Kidney (tissue), 14 donors: ENCODE measurements around the gene MFN2. TPM values are rescaled to one million over a fixed set of nuclear protein-coding genes. Genes with fewer than 3 reads are reported as not detected.

Experiments used
- DNase-seq, 5 donors: peaks; one replicate each; pipeline ENCODE4 v3.0.0-alpha.2; 2013 to 2020
- FAIRE-seq: peaks from 2 replicates; lab custom pipeline; 2012; peaks lifted over from hg19 to GRCh38; lab: Jason Lieb, UNC
- H3K27ac ChIP-seq, 2 donors: one replicate each; pipeline ENCODE4 v1.7.0; 2013; ENCODE audit warnings: low read depth in 2 of 2, low read length in 2 of 2, inconsistent platforms in 1 of 2
- H3K27me3 ChIP-seq: one replicate; pipeline ENCODE4 v1.7.1; 2013; ENCODE audit warnings: low read length, inconsistent platforms; ENCODE audit not compliant: control insufficient read depth, insufficient read depth
- H3K36me3 ChIP-seq, 3 donors: one replicate each; pipeline versions ENCODE4 v1.7.0 to v1.7.1; 2013; ENCODE audit warnings: low read length in 3 of 3, control low read depth in 1 of 3, inconsistent platforms in 1 of 3; ENCODE audit not compliant: insufficient read depth in 3 of 3, control insufficient read depth in 2 of 3
- H3K4me1 ChIP-seq, 3 donors: one replicate each; pipeline versions ENCODE4 v1.7.0 to v1.7.1; 2013; ENCODE audit warnings: low read length in 3 of 3, inconsistent platforms in 1 of 3, low read depth in 1 of 3; ENCODE audit not compliant: control insufficient read depth in 2 of 3, insufficient read depth in 2 of 3
- H3K4me3 ChIP-seq, 3 donors: one replicate each; pipeline versions ENCODE4 v1.7.0 to v1.8.1; 2013; ENCODE audit warnings: low read length in 3 of 3, control low read depth in 1 of 3, inconsistent platforms in 1 of 3
- H3K9ac ChIP-seq, 3 donors: one replicate each; pipeline versions ENCODE4 v1.7.0 to v1.7.1; 2013; ENCODE audit warnings: low read length in 3 of 3, control low read depth in 1 of 3, inconsistent platforms in 1 of 3
- H3K9me3 ChIP-seq, 3 donors: one replicate each; pipeline versions ENCODE4 v1.7.0 to v1.7.1; 2013; ENCODE audit warnings: low read length in 3 of 3, control low read depth in 1 of 3, inconsistent platforms in 1 of 3; ENCODE audit not compliant: control insufficient read depth in 2 of 3, insufficient read depth in 1 of 3
- CTCF ChIP-seq: IDR thresholded peaks from 3 replicates; pipeline ENCODE4 v1.5.1; 2012; ENCODE audit warnings: mild to moderate bottlenecking, moderate library complexity, borderline replicate concordance; ENCODE audit not compliant: insufficient read depth; ENCODE audit errors: extremely low read depth
- intact Hi-C: fragments of 100-400 bp; cut with DNase I; formaldehyde crosslinking; loops from one replicate; pipeline ENCODE4 v1.11.1; 2022
- polyA plus RNA-seq: library from polyadenylated mRNA; stranded (reverse); fragments of 350-450 nt; fragmentation: Illumina TruSeq; extraction: RNeasy Lipid Tissue Mini Kit (QIAGEN cat#74804); gene quantifications from one replicate; pipeline ENCODE4 v1.2.3, GENCODE V29; 2014; ENCODE audit warnings: low read depth, low replicate concordance; ENCODE audit not compliant: insufficient read depth
- total RNA-seq: library from RNA; stranded (reverse); fragmentation: NEBNext Ultra II Directional; extraction: Animal tissue kit (Norgen Biotek cat#: 25700); gene quantifications from one replicate; pipeline ENCODE4 v1.2.1, GENCODE V29; 2021
- donor health status: control.
- donor health status: control.
- donor health status: control.
- donor health status: control.
- donor health status: control.
- donor health status: DM: yes; HTN: yes; CAD: no.
- donor health status: Normal renal cell carcinoma (clear cell type).

The MFN2 gene
- total and polyA plus RNA-seq, 2 donors from 2014 or later: 41.1 to 77.6 TPM

- Histone ChIP-seq H3K9ac (no peak overlapping the region), H3K36me3 (peaks cover 0 to 7% (median 5%) of the 10 kb centered on the region in 3 donors), H3K4me1 (no peaks in the 10 kb centered on the region), H3K27ac (no peak overlapping the region), H3K27me3 (no peaks in the 10 kb centered on the region), H3K9me3 (no peaks in the 10 kb centered on the region), H3K4me3 (no peak overlapping the region)
- FAIRE-seq: no peak
- DNase-seq: no peak
- intact Hi-C loops: no loop called here
- no peak for TF ChIP-seq CTCF
Measured at GRCh38 chr1:12026586-12026985, 46.3 kb downstream of the MFN2 start.

GRCh38 chr1:12028248-12028647, 48.0 kb downstream of the MFN2 start:
- Histone ChIP-seq H3K4me1 (no peaks in the 10 kb centered on the region), H3K9me3 (no peaks in the 10 kb centered on the region), H3K36me3 (peaks cover 0 to 7% (median 5%) of the 10 kb centered on the region in 3 donors), H3K4me3 (no peak overlapping the region), H3K27me3 (no peaks in the 10 kb centered on the region), H3K9ac (no peak overlapping the region), H3K27ac (no peak overlapping the region)
- intact Hi-C loops: no loop called here
- DNase-seq (no peak), FAIRE-seq (no peak)
- no peak for TF ChIP-seq CTCF

- Histone ChIP-seq H3K9me3 (no peaks in the 10 kb centered on the region), H3K27ac (no peak overlapping the region), H3K4me1 (no peaks in the 10 kb centered on the region), H3K4me3 (no peak overlapping the region), H3K27me3 (no peaks in the 10 kb centered on the region), H3K9ac (no peak overlapping the region), H3K36me3 (peaks cover 0 to 7% (median 5%) of the 10 kb centered on the region in 3 donors)
- FAIRE-seq: no peak
- DNase-seq: no peak
- TF ChIP-seq CTCF: no peak
- intact Hi-C loops: no loop called here
Measured at GRCh38 chr1:12028957-12029511, 48.8 kb downstream of the MFN2 start.

GRCh38 chr1:12029720-12030339, 49.6 kb downstream of the MFN2 start:
- Histone ChIP-seq H3K27me3 (no peaks in the 10 kb centered on the region), H3K4me3 (no peak overlapping the region), H3K9ac (no peak overlapping the region), H3K4me1 (no peaks in the 10 kb centered on the region), H3K27ac (no peak overlapping the region), H3K9me3 (no peaks in the 10 kb centered on the region), H3K36me3 (peaks cover 0 to 7% (median 5%) of the 10 kb centered on the region in 3 donors)
- FAIRE-seq (no peak), DNase-seq (no peak)
- no peak for TF ChIP-seq CTCF
- intact Hi-C loops: no loop called here
